HG02610 (cell line): Measurements from ENCODE around the gene ERBB3.
"Not testable (repeated sequence)": the region's sequence is repeated elsewhere in the genome, so short reads cannot be mapped to it uniquely, and the experiment has no call there.

ENCODE experiments used
- ATAC-seq: cut with Tn5 transposase; IDR thresholded peaks from one replicate; pipeline ENCODE4 v1.9.1; 2021; ENCODE audit warnings: mild to moderate bottlenecking, moderate library complexity; ENCODE audit not compliant: unreplicated experiment

The ERBB3 gene

DNA sequence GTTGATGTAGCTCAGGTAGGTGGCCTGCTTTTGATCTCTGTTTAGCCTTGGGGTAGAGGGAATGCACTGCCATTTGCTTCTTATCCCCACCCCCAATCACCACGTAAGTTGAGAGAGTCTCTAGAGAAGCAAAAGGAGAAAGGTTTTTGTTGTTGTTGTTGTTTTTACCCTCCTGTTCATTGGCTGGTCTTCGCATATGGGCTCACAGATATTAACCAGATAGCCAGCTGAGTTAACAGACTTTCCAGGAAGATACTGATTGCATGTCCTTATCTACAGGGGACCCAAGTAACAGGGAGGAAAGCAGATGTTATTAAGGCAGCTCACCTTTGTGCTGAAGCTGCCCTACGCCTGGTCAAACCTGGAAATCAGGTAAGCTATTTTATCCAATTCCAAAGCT, 27.3 kb downstream of the ERBB3 start:
- no peak for ATAC-seq

DNA sequence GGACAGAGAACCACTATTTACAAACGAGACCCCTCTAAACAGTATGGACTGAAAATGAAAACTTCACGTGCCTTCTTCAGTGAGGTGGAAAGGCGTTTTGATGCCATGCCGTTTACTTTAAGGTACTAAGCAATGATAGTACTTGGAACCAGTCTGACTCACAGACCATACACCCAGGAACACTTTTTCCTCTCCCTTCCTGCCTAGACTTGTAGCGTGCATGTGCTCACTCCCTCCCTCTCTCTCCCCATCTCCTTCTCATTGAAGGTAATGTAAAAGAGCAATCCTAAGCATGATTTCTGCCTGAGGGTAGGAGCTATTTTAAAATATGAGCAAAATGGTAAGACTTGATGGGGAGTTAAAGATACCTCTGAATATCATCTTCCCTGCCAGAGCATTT, 30.6 kb downstream of the ERBB3 start:
- no peak for ATAC-seq

DNA sequence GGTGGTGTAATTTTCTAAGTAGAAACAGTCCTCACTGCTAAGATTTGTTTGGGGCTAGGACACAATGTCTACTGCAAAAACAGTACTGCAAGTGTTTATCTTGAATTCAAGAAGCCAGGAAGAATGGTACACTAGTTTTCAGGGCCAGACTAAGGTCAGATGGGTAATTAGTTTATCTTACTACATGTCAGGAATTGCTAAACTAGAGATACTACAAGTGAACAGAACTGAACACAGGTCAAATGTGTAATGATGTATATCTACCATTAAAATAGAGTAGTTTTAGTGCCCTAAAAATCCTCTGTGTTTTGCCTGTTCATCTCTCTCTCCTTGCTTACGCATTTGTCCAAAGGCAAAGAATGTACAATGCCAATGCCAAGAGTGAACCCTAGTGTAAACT, 34.1 kb downstream of the ERBB3 start:
- ATAC-seq: no peak

DNA sequence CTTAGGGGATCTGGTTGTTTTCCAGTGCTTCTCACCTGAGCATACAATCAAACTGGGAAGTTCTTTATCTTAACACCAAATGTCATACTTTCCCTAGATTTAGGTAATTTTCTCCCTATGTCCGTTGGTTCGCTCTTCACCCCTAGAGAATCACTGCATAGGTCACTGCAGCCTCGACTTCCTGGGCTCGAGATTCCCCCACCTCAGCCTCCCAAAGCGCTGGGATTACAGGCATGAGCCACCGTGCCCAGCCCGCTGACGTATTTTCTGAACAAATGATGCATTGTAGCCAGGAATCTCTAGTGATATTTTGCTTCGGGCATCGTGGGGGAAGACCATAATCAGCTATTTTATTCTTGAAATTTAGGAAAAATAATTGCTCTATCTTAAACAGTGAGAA, 35.4 kb downstream of the ERBB3 start:
- no peak for ATAC-seq

DNA sequence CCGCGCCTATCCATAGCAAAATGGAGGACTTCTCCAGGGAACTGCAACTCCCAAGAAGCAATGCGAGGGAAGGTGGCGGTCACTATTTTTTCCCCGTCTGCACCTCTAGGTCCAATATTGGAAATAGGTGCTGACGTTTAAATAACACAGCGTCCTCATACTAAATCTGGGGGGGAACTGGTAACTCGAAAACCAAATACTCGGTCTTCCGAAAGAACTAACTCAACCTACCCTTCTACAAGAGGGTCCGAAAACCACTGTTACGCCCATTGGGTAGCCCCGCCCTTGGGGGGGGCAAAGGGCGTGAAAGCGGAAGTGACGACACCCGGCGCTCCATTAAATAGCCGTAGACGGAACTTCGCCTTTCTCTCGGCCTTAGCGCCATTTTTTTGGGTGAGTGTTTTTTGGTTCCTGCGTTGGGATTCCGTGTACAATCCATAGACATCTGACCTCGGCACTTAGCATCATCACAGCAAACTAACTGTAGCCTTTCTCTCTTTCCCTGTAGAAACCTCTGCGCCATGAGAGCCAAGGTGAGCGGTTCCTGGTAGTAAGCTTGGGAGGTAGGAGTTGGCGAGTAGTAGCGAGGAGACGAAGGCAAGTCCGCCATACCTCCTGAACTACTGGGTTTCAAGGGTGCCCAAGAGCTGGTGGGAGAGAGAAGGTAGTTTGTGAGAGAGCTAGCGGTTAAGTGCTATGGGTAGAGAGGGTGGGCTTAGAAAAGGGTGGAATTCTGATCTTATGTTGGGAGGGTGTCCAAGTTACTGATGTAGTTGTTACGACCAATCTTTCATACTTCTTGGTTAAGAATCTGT, 36.5 kb downstream of the ERBB3 start, which contains the start of gene RPL41:
Gene RPL41 (plus strand): TSS at position 367 of the 815 bp plus-strand sequence.
- peak; percentile 43 for ATAC-seq

DNA sequence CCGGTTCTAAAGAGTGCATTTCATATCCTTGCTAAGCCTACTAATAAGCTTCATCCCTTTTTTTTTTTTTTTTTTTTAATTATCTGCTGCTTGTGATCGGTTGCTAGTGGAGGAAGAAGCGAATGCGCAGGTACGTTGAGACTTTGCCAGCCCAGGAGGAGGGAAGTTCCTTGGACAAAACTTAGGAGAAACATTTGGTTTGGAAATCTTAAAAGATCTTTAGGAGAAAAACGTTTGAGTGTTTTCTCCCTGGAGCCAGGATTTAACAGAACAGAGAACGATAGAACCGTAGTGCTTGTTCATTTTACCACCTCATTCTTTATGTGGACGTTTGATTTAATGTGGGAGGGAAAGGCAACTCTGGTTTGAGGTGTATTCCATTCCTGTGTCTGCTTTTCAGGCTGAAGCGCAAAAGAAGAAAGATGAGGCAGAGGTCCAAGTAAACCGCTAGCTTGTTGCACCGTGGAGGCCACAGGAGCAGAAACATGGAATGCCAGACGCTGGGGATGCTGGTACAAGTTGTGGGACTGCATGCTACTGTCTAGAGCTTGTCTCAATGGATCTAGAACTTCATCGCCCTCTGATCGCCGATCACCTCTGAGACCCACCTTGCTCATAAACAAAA, 37.2 kb downstream of the ERBB3 start:
- not testable (repeated sequence) for ATAC-seq

DNA sequence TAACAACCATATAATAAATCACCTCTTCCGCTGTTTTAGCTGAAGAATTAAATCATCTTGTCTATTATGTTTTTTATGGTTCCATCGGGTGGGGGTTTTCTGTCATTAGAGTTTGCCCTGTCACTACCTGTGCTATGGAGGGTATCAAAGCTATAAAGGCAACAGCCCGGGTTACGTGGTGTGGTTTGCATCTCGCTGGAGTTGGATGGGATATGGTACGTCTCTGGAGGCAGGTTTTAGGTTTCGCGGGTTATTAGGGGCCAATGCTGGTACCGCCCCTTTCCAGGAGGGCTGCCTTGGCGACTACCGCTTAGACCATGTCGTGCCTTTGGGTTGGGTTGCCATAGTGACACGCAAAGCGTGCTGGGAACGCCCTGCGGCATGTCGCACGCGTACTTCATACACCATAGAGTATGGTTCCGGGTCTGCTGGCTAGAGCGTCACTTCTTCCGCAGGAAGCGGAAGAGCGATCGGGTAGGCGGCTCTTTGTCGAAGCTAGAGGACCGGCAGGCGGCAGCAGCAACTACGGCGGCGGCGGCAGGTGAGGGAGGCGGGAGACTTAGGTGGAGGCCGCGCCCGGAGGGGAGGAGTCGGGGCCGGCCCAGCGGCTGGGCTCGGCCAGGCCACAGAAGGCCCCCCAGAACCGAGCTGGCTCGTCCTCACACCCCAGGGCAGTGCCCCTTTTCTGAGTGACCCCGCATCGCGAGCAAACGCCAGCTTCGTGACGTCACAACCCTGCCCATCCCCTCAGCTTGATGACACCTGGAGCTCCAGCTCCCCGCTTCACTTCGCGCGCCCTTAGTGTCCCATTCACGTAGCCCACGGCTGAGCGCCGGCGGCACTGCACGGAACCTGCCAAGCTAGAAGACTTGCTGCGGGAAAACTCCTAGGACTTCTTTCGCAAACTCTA, 38.1 kb downstream of the ERBB3 start, which contains the start of gene ZC3H10:
Gene ZC3H10 (plus strand): TSS at position 489 of the 910 bp plus-strand sequence. CDS start 2,297 bp downstream, outside the sequence.
- peak; percentile 79 for ATAC-seq

DNA sequence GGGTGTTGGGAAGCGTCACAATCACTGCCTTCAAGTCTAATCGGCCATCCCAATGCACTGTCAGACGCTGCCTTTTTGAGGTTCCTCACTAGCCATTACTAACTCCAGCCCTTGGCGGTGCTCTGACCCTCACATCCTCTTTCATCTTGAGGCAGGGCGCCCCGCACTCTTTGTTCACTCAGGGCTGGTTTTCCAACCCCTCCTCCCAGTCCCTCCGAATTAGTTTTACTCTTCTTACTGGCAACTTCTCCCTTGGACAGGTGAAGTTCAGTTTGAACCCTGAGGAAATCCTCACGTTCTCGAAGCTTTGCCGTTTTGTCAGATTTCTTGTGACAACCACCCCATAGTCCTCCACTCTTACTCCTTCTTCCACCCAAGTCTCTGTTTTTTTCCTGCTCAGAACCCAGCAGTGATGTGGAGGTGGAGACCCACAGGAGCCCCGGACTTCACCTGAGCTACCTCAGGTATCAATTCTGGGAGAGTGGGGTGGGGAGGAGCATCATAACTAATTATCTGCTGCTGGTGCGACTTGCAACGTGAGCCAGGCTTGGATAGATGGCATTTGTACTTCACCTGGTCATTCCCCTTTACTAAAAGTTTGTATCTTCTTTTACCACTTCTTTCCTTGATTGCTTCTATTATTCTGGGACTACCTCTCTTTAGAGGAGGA, 38.9 kb downstream of the ERBB3 start:
- ATAC-seq: peak; percentile 2

DNA sequence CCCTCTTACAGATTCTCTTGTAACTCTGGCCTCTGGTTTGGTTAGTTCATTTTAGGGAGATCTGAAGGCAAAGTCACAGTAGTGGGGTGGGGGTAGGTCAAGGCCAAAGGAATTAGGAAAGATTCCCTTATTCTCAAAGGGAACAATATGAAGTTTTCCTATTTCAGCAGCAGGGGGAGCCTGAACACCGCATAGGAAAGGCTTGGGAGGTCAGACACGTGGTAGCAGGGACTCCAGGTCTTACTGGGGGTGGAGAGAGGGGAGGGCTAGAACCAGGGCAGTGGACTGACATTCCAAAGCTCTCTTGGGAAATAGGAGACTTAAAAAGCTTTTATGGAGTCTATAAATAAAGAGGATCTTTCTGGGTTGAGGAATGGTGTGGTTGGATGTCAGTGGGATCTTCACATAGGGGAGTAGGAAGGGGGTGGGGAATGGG, 39.4 kb downstream of the ERBB3 start:
- no peak for ATAC-seq

DNA sequence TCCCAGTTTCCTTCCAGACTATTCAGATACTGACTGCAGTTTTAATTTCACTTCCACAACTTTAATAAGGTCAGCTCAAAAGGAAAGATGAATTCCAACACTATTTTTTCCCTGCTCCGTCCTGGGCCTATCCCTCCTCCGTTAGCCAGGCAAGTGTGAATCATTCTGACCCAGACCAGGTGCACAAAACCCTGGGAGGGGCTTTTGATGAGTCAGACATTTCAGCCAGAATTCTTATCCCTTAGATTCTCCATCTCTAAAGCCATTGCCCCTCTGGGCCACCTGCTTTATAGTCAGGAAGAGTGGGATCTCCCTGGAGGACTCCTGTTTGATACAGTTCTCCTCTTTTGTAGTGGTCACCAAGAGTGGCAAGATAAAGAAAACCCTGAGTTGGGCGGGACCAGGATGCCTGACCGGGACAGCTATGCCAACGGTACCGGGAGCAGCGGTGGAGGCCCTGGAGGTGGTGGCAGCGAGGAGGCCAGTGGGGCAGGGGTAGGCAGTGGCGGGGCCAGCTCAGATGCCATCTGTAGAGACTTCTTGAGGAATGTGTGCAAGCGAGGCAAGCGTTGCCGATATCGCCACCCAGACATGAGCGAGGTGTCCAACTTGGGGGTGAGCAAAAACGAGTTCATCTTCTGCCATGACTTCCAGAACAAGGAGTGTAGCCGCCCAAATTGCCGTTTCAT, 40.3 kb downstream of the ERBB3 start:
- ATAC-seq: no peak

DNA sequence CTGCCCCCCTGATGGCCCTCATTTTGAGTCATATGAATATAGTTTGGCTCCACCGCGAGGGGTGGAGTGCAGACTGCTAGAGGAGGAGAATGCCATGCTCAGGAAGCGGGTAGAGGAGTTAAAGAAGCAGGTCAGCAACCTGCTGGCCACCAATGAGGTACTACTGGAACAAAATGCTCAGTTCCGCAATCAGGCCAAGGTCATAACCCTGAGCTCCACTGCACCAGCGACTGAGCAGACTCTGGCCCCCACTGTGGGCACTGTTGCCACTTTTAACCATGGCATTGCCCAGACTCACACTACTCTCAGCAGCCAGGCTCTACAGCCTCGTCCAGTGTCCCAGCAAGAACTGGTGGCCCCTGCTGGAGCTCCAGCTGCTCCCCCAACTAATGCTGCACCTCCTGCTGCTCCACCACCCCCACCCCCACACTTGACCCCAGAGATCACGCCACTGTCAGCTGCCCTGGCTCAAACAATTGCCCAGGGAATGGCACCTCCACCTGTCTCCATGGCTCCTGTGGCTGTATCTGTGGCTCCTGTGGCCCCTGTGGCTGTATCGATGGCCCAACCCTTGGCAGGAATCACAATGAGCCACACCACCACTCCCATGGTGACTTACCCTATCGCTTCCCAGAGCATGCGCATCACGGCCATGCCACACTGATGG, 41.4 kb downstream of the ERBB3 start:
- ATAC-seq: no peak

DNA sequence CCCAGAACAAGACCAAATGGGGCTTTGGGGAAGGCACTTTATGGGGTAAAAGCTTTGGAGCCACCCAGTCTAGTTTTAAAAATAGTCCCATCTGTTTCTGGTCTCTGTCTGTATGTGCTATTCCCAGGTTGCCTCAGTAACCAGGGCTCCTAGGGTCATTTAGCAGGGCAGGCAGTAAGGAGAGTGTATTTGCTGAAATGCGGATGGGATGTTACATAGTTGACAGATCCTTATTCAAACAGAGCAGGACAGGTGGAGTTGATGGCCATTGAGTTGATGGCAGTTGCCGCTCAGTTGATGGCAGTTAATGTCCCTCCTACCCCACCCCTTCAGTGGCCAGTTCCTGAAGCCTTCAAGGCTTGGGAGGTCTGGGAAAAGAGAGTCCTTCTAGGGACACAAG, 42.7 kb downstream of the ERBB3 start:
- no peak for ATAC-seq

DNA sequence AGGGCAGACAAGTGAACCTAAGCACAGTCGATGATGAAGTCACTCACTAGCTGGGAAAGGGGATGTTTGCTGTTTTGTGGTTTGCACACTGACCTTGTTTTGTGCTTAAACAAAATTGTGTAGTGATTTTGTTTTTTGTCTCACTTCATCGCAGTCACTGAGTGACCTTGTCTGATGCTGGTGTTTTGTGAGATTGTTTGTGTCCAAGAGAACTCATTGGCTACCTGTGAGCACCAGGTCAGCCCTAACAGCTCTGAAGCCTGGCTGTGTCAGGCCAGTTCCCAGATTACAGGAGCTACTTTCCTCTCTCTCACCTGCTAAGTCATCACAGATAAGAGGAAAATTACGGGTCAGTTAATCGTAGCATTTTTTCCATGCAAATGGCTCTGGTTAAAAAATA, 44.2 kb downstream of the ERBB3 start:
- ATAC-seq: no peak

DNA sequence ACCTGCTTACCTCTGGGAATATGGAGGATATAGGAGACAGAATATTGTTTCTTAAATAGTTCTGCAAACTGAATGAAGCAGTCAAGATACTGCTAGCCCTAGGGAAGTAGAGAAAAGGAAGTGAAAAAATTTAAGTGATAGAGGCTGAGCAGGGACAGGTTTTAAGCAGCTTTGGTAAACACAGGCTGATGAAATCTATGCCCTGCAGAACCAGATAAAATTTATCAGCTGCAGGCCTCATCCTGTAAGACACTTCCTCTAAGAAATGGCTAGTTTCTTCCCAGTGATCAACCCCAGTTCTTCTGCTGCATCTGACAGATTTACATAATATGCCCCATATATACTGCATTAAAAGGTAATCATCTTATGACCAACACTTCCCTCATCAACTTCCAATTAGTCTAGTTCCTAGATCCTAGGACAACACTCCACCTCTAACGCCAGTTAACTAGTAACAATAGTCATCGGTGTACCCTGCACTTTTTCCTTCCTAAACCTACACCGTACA, 46.8 kb downstream of the ERBB3 start:
- ATAC-seq: no peak

DNA sequence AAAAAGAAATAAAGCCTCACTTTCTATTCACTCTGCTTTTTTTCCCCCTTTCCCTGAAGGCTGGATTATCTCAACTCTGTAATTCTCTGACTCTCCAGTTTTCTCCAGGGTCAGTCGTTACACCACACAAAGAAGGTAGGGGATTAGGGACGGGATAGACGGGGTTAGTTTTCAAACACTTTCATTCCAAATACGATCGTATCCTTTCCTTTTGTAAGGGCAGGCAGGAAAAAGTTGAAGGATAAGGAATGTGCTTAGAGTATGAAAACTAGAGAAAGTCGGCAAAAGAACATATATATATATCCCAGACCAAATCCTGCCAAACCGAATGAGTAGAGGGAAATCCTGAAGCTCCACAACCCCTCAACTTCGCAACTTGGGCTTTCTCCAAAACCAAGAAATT, 47.5 kb downstream of the ERBB3 start:
- no peak for ATAC-seq

DNA sequence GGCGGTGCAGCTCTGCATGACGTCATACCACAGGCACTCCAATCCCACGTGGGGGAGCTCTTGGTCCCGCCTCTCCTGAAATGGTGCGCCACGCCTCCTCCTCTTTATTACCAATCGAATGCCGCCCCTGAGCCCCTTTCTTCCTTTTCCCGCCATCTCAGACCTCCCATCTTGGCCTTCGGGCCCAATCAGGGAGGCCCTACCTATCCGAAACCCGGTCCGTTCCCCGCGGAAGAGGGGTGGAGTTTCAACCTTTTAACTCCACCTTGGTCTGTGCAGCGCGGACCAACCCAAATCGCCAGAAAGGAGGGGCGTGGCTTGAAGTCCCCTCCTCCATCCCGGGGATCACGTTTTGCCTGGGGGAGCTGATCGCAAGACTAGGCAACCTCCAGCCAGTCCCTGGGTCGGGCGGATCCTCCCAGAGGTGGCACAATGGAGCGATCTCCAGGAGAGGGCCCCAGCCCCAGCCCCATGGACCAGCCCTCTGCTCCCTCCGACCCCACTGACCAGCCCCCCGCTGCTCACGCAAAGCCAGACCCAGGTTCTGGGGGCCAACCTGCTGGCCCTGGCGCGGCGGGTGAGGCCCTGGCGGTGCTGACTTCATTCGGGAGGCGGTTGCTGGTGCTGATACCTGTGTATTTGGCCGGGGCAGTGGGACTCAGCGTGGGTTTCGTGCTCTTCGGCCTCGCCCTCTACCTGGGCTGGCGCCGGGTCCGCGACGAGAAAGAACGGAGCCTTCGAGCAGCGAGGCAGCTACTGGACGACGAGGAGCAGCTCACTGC, 48.1 kb downstream of the ERBB3 start, which contains the start of gene ESYT1:
Gene ESYT1 (plus strand): TSS at position 380 of the 782 bp plus-strand sequence. CDS start 53 bp downstream, at position 433.
- ATAC-seq: peak; percentile 88

DNA sequence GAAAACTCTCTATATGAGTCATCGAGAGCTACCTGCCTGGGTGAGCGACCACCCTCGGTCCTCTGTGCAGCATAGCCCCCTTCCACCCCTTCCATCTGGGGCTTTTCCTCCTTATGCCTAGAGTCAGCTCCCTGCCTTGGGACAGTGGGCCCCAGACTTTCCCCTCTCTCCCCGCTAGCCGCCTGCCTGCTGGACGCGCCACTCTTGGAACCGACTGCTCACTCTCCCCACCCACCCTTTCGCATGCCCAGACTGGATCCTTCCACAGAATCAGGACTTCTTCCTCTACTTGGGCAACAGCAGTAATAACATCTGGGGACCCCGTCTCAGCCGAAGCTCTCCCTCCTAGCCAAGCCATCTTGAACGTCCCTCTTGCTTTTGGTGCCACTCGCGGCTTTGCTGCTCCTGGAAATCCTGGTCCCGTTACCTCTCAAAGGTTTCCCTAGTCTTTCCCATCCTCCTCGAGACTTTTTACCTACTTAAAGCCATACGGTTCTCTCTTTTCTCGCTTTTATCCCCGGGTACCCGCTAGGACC, 48.8 kb downstream of the ERBB3 start:
- ATAC-seq: no peak
